ENCODE data around the gene MAP3K14. TPM values are rescaled to one million over a fixed set of nuclear protein-coding genes. Genes with fewer than 3 reads are reported as not detected.
A peak's percentile ranks its signal among the peaks of the same experiment; 100 is the strongest.

MAP3K14 gene
- total RNA-seq, 2 experiments from 2014 or later: 25.9 to 33.7 TPM

DNA sequence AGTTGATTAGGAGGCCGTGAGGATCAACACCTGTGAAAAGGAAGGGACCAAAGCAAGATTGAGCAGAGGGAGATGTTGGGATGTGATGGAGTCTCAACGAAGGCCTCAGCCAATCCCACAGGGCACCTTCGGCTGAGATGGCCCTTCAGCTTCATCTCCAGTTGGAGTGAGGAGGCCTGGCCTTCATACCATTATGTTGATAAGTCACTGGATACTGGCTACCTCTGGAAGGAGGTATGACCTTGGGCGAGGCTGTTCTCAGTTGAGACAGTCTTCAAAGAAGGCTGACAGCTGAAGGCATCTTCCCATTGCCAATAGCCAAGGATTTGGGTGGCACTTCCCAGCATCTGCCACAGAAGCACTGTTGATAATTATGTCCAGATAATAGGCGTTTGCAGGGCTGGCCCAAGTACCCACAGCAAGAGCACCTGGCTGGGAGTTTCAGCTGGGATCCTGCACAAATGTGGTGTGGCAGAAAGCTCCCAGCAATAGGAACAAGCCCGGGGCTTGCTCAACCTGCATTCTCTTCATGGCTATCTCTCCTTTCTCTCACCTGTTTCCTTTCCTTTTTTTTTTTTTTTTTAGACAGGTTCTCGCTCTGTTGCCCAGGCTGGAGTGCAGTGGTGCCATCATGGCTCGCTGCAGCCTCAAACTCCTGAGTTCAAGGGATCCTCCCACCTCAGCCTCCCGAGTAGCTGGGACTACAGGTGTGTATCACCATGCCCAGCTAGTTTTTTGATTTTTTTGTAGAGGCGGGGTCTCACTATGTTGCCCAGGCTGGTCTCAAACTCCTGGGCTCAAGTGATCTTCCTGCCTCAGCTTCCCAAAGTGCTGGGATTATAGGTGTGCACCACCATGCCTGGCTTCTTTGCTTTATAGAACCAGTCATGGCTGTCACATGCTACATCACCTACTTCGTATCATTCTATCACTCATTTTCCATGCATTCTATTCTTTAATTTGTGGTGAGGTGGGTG, 18.2 kb upstream of the MAP3K14 start:
- POLR2A ChIA-PET: interaction anchor here (1.0 to 1.5 kb wide), 2 partner anchors 18 to 33 kb away, joined by 4 read pairs; partner anchors contain the start of gene MAP3K14

DNA sequence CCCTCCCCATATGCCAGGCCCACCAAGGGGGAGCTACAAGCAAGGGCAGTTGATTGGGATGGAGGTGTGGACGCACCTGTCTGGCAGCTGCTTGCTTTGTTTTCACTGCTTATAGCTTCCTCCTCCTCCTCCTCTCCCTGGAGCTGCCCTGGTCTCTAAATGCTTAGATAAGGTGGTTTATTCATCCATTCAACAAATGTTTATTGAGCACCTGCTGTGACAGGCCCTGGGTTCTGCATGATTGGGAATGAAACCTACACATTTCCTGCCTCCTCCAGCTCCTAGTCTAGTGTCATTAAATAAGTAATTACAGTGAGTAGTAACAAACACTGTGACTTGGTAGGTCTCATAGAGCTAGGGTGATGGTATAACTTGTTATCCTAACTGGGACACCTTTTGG, 17.4 kb upstream of the MAP3K14 start:
- Mint-ChIP-seq H3K27ac (no peak overlapping the region), H3K9me3 (no peaks in the 10 kb centered on the region), H3K36me3 (no peaks in the 10 kb centered on the region), H3K4me1 (peaks cover 25% of the 10 kb centered on the region), H3K27me3 (peaks cover 2% of the 10 kb centered on the region), H3K4me3 (no peak overlapping the region)
- POLR2A ChIA-PET: interaction anchor here (1.5 kb wide), 1 partner anchor 18 kb away, joined by 4 read pairs; the partner anchor contains the start of gene MAP3K14
- no peak for ATAC-seq (ENCODE audit: low read depth)
- DNase-seq: no peak

More for the DNA sequence above, 18.2 kb upstream of the MAP3K14 start:
- Mint-ChIP-seq H3K27ac (no peak overlapping the region), H3K4me3 (no peak overlapping the region), H3K9me3 (no peaks in the 10 kb centered on the region), H3K36me3 (no peaks in the 10 kb centered on the region), H3K4me1 (peaks cover 23% of the 10 kb centered on the region), H3K27me3 (peaks cover 2% of the 10 kb centered on the region)
- DNase-seq: no peak
- no peak for ATAC-seq (ENCODE audit: low read depth)

DNA sequence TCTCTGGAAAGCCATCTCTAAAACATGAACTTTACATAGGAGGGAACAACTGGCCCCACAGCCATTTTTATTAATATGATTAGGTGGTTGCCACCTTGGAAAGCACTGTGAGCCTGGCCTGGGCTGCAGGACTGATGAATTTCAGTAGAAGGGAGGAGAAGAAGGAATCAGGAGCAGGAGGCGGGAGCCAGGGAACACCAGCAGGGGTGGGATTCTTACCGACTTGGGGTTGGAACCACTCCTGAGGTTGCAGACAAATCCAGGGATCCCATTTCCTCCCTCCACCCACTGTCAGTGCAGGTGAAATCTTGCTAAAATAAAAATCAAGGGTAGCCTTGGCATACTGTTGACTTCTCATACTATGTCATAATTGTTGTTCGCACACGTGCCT, 16.9 kb upstream of the MAP3K14 start:
- H3K4me1 Mint-ChIP-seq: peaks cover 25% of the 10 kb centered on the region
- H3K27ac Mint-ChIP-seq: peak overlapping the region; percentile 66
- DNase-seq (no peak), ATAC-seq (ENCODE audit: low read depth) (no peak)
- H3K36me3 Mint-ChIP-seq: no peaks in the 10 kb centered on the region
- H3K9me3 Mint-ChIP-seq: no peaks in the 10 kb centered on the region
- POLR2A ChIA-PET: interaction anchor here (1.1 to 1.5 kb wide), 2 partner anchors 17 to 21 kb away, joined by 3 to 4 read pairs; partner anchors contain the start of gene MAP3K14
- H3K4me3 Mint-ChIP-seq: peak overlapping the region; percentile 11
- H3K27me3 Mint-ChIP-seq: peaks cover 2% of the 10 kb centered on the region

- Mint-ChIP-seq H3K27ac (peak overlapping the region; percentile 66), H3K36me3 (no peaks in the 10 kb centered on the region), H3K4me3 (peak overlapping the region; percentile 28), H3K9me3 (no peaks in the 10 kb centered on the region), H3K4me1 (peaks cover 25% of the 10 kb centered on the region), H3K27me3 (peaks cover 2% of the 10 kb centered on the region)
- ATAC-seq (ENCODE audit: low read depth): peak; percentile 33
- POLR2A ChIA-PET: interaction anchor here (1.1 kb wide), 1 partner anchor 21 kb away, joined by 3 read pairs; no protein-coding TSS in a partner anchor
- no peak for DNase-seq
Measured at GRCh38 chr17:45332989-45333701, 16.3 kb upstream of the MAP3K14 start.

- H3K9me3 Mint-ChIP-seq: no peaks in the 10 kb centered on the region
- peaks cover 23% of the 10 kb centered on the region for H3K4me1 Mint-ChIP-seq
- no peak for DNase-seq
- H3K27me3 Mint-ChIP-seq: peaks cover 2% of the 10 kb centered on the region
- no peaks in the 10 kb centered on the region for H3K36me3 Mint-ChIP-seq
- no peak overlapping the region for H3K27ac Mint-ChIP-seq
- no peak for ATAC-seq (ENCODE audit: low read depth)
- POLR2A ChIA-PET: interaction anchor here (1.1 kb wide), 1 partner anchor 20 kb away, joined by 3 read pairs; no protein-coding TSS in a partner anchor
- H3K4me3 Mint-ChIP-seq: no peak overlapping the region
Measured at GRCh38 chr17:45332505-45332904, 15.7 kb upstream of the MAP3K14 start.

DNA sequence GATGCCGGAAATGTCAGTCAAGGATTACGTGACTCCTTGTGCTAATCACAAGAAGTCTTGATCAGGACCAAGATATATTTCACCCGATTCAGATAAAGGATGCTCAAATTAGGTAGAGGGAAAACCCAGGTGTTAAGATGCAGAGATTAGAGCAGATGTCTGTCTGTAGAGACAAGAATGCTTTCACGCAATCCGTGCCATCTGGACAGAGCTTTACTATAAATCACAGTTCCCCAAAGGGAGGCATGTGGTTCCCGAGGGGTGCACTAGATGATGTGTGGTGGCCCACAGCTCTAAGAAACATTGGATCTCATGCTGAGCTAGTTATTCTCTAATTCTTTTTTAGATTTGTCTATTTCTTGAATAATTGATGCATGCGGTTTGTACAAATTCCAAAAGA, 9.8 kb upstream of the MAP3K14 start:
- Mint-ChIP-seq H3K36me3 (no peaks in the 10 kb centered on the region), H3K27me3 (peaks cover 4% of the 10 kb centered on the region), H3K9me3 (no peaks in the 10 kb centered on the region), H3K27ac (no peak overlapping the region), H3K4me3 (no peak overlapping the region), H3K4me1 (peaks cover 14% of the 10 kb centered on the region)
- DNase-seq: peak; percentile 10
- no peak for ATAC-seq (ENCODE audit: low read depth)
- POLR2A ChIA-PET: interaction anchor here (0.9 to 1.8 kb wide), 3 partner anchors 10 to 16 kb away, joined by 3 to 8 read pairs (median 5); partner anchors contain the start of gene MAP3K14

DNA sequence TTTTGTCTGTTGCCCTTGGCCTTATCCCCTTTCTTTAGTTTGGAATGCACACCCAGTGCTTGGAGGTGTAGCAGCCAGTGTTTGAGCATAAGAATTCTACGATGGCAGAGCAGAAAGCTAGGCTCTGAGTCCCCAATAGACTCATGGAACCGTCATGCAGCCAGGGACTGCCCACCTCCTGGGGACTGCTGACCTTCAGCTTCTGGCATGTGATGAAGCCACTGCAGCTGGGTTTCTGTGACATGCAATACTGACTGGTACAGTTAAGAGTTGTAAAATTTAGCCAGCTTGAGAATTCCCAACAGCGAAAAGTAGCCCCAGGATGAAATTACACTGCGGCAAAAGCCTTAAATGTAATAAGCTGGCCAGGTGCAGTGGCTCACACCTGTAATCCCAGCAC, 9.0 kb upstream of the MAP3K14 start:
- ATAC-seq (ENCODE audit: low read depth) (no peak), DNase-seq (peak; percentile 6)
- Mint-ChIP-seq H3K27ac (no peak overlapping the region), H3K27me3 (peaks cover 4% of the 10 kb centered on the region), H3K4me3 (no peak overlapping the region), H3K36me3 (no peaks in the 10 kb centered on the region), H3K9me3 (no peaks in the 10 kb centered on the region), H3K4me1 (peaks cover 20% of the 10 kb centered on the region)
- POLR2A ChIA-PET: interaction anchor here (1.7 to 1.8 kb wide), 2 partner anchors 9 to 14 kb away, joined by 5 to 8 read pairs; partner anchors contain the start of gene MAP3K14

DNA sequence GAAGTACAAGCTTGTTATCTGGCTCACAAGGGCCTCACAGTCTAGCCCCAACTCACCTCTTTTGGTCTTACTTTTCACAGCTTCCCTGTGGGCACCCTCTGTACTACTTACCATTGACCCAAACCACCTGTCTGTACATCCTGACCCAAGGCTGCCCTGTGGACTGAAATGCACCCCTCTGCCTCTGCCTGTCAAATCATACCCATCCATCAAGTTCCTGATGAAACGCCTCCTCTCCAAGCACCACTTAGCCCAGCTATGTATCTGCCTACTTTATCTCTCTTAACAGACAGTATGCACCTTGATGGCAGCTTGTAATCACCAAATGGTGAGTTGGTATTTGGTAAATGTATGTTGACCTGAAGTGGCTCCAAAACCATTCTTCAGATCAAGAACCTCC, 7.5 kb upstream of the MAP3K14 start:
- no peak overlapping the region for H3K4me3 Mint-ChIP-seq
- POLR2A ChIA-PET: no interaction called here
- no peak overlapping the region for H3K27ac Mint-ChIP-seq
- peaks cover 29% of the 10 kb centered on the region for H3K4me1 Mint-ChIP-seq
- DNase-seq: no peak
- H3K9me3 Mint-ChIP-seq: no peaks in the 10 kb centered on the region
- H3K27me3 Mint-ChIP-seq: peaks cover 4% of the 10 kb centered on the region
- no peak for ATAC-seq (ENCODE audit: low read depth)
- H3K36me3 Mint-ChIP-seq: no peaks in the 10 kb centered on the region

DNA sequence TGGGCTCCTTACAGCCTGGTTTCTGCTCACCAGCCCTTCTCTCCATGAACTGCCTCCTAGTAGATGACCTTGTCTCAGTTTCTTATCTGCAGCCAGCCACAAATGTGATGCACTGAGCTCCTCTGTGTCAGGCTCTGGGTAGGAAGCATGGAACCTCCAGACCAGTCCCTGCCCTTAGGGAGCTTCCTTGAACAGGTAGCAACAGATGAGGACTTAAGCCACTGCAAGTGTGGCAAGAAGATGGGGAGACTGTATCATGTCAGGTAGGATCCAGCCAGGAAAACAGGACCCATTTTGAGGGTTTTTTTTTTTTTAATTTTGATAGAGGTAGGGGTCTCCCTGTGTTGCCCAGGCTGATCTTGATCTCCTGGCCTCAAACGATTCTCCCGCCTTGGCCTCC, 5.3 kb upstream of the MAP3K14 start:
- no peak for DNase-seq
- POLR2A ChIA-PET: no interaction called here
- Mint-ChIP-seq H3K4me1 (peaks cover 39% of the 10 kb centered on the region), H3K27me3 (peaks cover 4% of the 10 kb centered on the region), H3K27ac (peak overlapping the region; percentile 17), H3K36me3 (no peaks in the 10 kb centered on the region), H3K9me3 (no peaks in the 10 kb centered on the region), H3K4me3 (no peak overlapping the region)
- ATAC-seq (ENCODE audit: low read depth): no peak

GRCh38 chr17:45320931-45321461, 4.2 kb upstream of the MAP3K14 start:
- no peak for ATAC-seq (ENCODE audit: low read depth)

GRCh38 chr17:45320349-45320930, 3.6 kb upstream of the MAP3K14 start:
- no peaks in the 10 kb centered on the region for H3K27me3 Mint-ChIP-seq
- H3K27ac Mint-ChIP-seq: peak overlapping the region; percentile 46
- DNase-seq (no peak), ATAC-seq (ENCODE audit: low read depth) (no peak)
- peaks cover 2% of the 10 kb centered on the region for H3K36me3 Mint-ChIP-seq
- H3K4me3 Mint-ChIP-seq: peak overlapping the region; percentile 25
- H3K9me3 Mint-ChIP-seq: no peaks in the 10 kb centered on the region
- POLR2A ChIA-PET: interaction anchor here (1.4 kb wide), 1 partner anchor 102 kb away, joined by 4 read pairs; no protein-coding TSS in a partner anchor
- peaks cover 41% of the 10 kb centered on the region for H3K4me1 Mint-ChIP-seq

More at GRCh38 chr17:45320931-45321461, 4.2 kb upstream of the MAP3K14 start:
- H3K4me3 Mint-ChIP-seq: peak overlapping the region; percentile 25
- DNase-seq: no peak
- H3K36me3 Mint-ChIP-seq: no peaks in the 10 kb centered on the region
- H3K27ac Mint-ChIP-seq: peak overlapping the region; percentile 46
- POLR2A ChIA-PET: no interaction called here
- H3K4me1 Mint-ChIP-seq: peaks cover 39% of the 10 kb centered on the region
- no peaks in the 10 kb centered on the region for H3K9me3 Mint-ChIP-seq
- H3K27me3 Mint-ChIP-seq: no peaks in the 10 kb centered on the region

DNA sequence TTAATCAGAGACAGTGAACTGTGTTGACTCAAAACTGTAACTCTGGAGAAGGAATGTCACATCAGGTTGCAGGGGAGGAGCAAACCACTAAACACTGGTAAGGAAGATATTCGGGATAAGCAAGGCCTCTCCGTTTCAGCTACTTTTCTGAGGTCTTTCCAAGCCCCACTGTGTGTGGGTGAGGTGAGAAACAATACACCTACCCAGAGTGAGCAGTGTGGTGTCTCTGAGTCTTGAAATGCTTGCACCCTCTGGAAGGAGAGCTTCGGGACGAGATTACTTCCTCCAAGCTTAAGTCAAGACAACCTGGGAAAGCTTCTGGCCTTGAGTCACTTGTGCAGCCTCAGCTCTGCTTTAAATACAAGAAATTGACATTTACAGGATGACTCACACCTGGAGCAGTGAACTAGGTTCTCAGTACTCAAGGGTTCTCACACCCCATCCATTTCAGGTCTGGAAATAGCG, 2.5 kb upstream of the MAP3K14 start:
- Mint-ChIP-seq H3K27ac (peak overlapping the region; percentile 39), H3K4me1 (peaks cover 48% of the 10 kb centered on the region), H3K36me3 (peaks cover 7% of the 10 kb centered on the region), H3K9me3 (no peaks in the 10 kb centered on the region), H3K4me3 (no peak overlapping the region), H3K27me3 (no peaks in the 10 kb centered on the region)
- ATAC-seq (ENCODE audit: low read depth): no peak
- POLR2A ChIA-PET: interaction anchor here (0.6 to 1.4 kb wide), 3 partner anchors 94 to 171 kb away, joined by 3 to 5 read pairs (median 4); partner anchors contain the start of gene HEXIM1
- no peak for DNase-seq
